Measurements from ENCODE around the gene MRPS11. TPM values are rescaled to one million over a fixed set of nuclear protein-coding genes. Genes with fewer than 3 reads are reported as not detected.

Gene MRPS11
- 10 to 100 TPM in 3 of 4 donors, 1 to 10 TPM in 1; 4.4 to 32.8 (median 18.9) TPM for total RNA-seq

DNA sequence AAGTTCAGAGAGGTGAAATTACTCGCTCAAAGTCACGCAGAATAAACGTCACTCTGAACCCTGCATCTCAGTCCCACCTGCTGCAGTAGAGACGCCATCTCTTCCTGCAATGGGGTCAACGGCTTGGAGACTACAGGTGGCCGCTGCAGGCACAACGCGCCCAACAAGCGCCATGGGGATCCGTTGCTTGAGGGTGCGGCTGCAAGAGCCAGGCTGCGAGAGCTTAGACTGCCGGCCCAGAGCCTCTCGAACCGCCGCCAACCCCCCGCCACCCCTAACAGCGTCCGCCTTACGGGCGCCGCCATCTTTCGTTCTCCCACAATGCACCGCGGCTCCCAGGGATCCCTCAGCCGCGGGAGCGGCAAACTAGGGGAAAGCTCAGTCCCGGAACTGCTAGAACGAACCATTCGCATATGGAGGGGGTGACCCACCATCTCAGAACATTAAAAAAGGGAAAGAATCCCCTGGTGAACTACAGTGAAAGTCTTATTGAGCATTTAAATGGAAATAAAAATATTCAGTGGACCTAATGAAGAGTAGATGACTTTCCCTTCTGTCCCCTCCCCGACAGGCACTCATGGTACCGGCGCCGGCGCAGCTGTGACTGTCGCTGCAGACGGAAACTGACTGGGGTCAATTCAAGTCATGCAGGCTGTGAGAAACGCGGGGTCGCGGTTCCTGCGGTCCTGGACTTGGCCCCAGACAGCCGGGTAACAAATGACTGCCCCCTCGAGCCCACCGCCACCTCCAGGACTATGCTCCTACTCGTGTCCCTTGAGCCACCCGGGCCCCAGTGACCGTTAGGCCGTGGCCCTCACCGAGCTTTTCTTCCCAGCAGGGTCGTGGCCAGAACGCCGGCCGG is at the start of gene MRPS11, which contains the start of gene MRPL46:
Gene MRPS11, plus strand, starts transcription at position 636 of the 862 bp plus-strand sequence. Its CDS starts 10 bp downstream, at position 646.
Gene MRPL46, minus strand, starts transcription at position 316 of the 862 bp plus-strand sequence. Its CDS starts 11 bp downstream, at position 305.
- no peaks in the 10 kb centered on the region for H3K4me1 ChIP-seq
- TF ChIP-seq, protein P1, sequence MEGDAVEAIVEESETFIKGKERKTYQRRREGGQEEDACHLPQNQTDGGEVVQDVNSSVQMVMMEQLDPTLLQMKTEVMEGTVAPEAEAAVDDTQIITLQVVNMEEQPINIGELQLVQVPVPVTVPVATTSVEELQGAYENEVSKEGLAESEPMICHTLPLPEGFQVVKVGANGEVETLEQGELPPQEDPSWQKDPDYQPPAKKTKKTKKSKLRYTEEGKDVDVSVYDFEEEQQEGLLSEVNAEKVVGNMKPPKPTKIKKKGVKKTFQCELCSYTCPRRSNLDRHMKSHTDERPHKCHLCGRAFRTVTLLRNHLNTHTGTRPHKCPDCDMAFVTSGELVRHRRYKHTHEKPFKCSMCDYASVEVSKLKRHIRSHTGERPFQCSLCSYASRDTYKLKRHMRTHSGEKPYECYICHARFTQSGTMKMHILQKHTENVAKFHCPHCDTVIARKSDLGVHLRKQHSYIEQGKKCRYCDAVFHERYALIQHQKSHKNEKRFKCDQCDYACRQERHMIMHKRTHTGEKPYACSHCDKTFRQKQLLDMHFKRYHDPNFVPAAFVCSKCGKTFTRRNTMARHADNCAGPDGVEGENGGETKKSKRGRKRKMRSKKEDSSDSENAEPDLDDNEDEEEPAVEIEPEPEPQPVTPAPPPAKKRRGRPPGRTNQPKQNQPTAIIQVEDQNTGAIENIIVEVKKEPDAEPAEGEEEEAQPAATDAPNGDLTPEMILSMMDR (IDR thresholded peaks at IDR 0.05), result no peak
- TF ChIP-seq POLR2A (IDR thresholded peaks at IDR 0.05), result peak; percentile 17 to 22
- DNase-seq, result peak; percentile 83 to 87
- peak within 1 kb of the TSS; percentile 75 to 92 for H3K4me3 ChIP-seq
- intact Hi-C loops (cut with DNase I; ENCODE audit: low total_unique reads), result no loop called here
- no peaks in the 10 kb centered on the region for H3K9me3 ChIP-seq
- no peaks in the 10 kb centered on the region for H3K27me3 ChIP-seq
- no peaks in the 10 kb centered on the region for H3K36me3 ChIP-seq
- H3K27ac ChIP-seq, result peak within 1 kb of the TSS; percentile 83 to 94

DNA sequence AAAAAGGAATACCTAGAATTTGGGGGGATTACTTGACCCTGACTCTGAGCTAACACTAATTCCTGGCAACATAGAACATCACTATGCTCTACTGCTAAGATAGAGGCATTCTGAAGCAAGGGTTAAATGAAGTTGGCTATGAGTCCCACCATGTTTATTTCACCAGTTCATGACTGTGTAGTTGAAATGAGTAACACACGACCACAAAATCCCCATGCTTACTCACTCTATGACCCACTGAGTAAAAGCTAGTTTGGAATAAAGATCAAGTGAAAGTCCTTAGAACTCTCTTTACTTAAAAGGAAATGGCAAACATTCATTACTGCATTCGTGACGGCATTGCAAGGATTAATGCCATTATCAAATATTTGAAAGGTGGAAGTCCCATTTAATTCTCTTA is 47.7 kb upstream of the MRPS11 start:
- no peaks in the 10 kb centered on the region for H3K4me1 ChIP-seq
- TF ChIP-seq POLR2A (IDR thresholded peaks at IDR 0.05), result no peak
- TF ChIP-seq, protein P1 (IDR thresholded peaks at IDR 0.05), result no peak
- intact Hi-C loops (cut with DNase I; ENCODE audit: low total_unique reads), result no loop called here
- H3K4me3 ChIP-seq, result no peak overlapping the region
- no peak for DNase-seq
- no peaks in the 10 kb centered on the region for H3K36me3 ChIP-seq
- no peak overlapping the region for H3K27ac ChIP-seq
- H3K9me3 ChIP-seq, result no peaks in the 10 kb centered on the region
- H3K27me3 ChIP-seq, result no peaks in the 10 kb centered on the region

DNA sequence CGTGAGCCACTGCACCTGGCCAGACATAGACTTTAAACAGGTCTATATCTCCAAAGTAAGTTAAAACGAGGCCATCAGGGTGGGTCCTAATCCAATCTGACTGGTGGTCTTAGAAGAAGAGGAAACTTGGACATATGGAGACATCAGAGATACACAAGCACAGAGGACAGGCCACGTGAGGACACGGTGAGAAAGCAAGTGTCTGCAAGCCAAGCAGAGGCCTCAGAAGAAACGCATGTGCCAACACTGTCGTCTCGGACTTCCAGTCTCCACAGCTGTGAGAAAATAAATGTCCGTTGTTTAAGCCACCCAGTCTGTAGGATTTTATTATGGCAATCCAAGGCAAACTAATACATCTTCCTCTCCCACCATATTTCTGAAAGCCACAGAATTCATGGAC is 44.2 kb upstream of the MRPS11 start:
- intact Hi-C loops (cut with DNase I; ENCODE audit: low total_unique reads), result no loop called here
- Histone ChIP-seq H3K36me3 (no peaks in the 10 kb centered on the region), H3K27ac (no peak overlapping the region), H3K27me3 (no peaks in the 10 kb centered on the region), H3K9me3 (no peaks in the 10 kb centered on the region), H3K4me1 (no peaks in the 10 kb centered on the region), H3K4me3 (no peak overlapping the region)
- no peak for TF ChIP-seq POLR2A (IDR thresholded peaks at IDR 0.05)
- TF ChIP-seq, protein P1 (IDR thresholded peaks at IDR 0.05), result no peak
- no peak for DNase-seq

DNA sequence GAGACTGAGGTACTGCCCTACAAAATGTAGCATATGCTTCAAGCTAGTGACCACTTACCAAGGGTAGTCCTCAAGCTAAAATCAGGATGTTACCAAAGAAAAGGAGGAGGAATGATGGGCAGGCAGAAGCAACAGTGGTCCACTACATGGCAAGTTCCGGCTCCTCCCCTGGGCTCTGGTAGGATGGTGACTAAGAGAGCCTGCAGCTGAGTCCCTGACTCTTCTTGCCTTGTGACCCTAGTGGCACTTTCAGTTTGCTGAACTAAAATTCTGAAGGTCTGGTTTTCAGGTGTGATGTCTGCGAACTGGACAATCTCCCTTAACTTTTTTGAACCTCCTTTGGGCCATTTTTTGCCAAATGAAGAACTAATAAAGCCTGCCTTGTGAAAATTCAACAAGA is 41.2 kb upstream of the MRPS11 start:
- Histone ChIP-seq H3K9me3 (no peaks in the 10 kb centered on the region), H3K27me3 (no peaks in the 10 kb centered on the region), H3K4me3 (no peak overlapping the region), H3K27ac (no peak overlapping the region), H3K36me3 (no peaks in the 10 kb centered on the region), H3K4me1 (no peaks in the 10 kb centered on the region)
- DNase-seq, result no peak
- intact Hi-C loops (cut with DNase I; ENCODE audit: low total_unique reads), result no loop called here
- TF ChIP-seq, protein P1 (IDR thresholded peaks at IDR 0.05), result no peak
- TF ChIP-seq POLR2A (IDR thresholded peaks at IDR 0.05), result no peak

DNA sequence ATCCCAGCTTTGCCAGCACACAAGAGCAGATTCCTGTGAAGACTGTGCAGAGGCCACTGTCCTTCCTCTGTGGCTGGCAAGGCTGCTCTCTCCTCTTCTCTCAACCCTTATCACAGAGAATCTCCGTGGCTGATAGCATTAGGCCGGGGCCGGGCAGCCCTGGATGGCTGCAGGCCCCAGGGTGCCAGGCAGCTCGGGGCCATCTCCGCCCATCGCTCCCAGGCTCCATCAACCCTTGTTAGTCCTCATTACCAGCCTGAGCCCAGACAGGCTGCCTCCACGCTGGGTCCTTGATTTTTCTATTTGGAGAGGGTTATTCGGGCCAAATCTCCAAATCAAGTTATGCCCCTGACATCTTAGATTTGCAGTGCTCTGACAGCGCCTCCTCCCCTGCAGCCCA is 39.5 kb upstream of the MRPS11 start:
- no peak for DNase-seq
- no peaks in the 10 kb centered on the region for H3K36me3 ChIP-seq
- no peaks in the 10 kb centered on the region for H3K27me3 ChIP-seq
- intact Hi-C loops (cut with DNase I; ENCODE audit: low total_unique reads), result no loop called here
- TF ChIP-seq POLR2A (IDR thresholded peaks at IDR 0.05), result no peak
- TF ChIP-seq, protein P1 (IDR thresholded peaks at IDR 0.05), result no peak
- H3K4me3 ChIP-seq, result no peak overlapping the region
- H3K4me1 ChIP-seq, result no peaks in the 10 kb centered on the region
- H3K9me3 ChIP-seq, result no peaks in the 10 kb centered on the region
- H3K27ac ChIP-seq, result no peak overlapping the region

Measured in uterus (tissue), 4 donors.